IMR-90 (cell line): ENCODE measurements around the gene NEXN. TPM values are rescaled to one million over a fixed set of nuclear protein-coding genes. Genes with fewer than 3 reads are reported as not detected.

Experiments used
- ATAC-seq: fragments of 200-7000 bp; cut with Tn5 transposase; 2 replicates; pipeline ENCODE4 v1.9.1; 2020; ENCODE audit warnings: low read depth, mild to moderate bottlenecking, moderate library complexity
- BruUV-seq: library from RNA; stranded (reverse); fragments of 400-500 nt; replicated peaks from 2 replicates; lab custom pipeline; 2021; lab: Mats Ljungman, UMichigan
- CTCF ChIA-PET: fragments of 300-600 bp; formaldehyde crosslinking; extraction: SDS; loops from one replicate; lab custom pipeline; 2021; ENCODE audit warnings: antibody characterized with exemption; lab: Yijun Ruan, JAX
- POLR2A ChIA-PET: fragments of 300-600 bp; sonication (Branson Sonifier 250); formaldehyde crosslinking; loops from one replicate; lab custom pipeline; 2022; ENCODE audit warnings: antibody characterized with exemption; ENCODE audit not compliant: unreplicated experiment; lab: Charles Lee
- DNase-seq: peaks from one replicate; pipeline ENCODE4 v3.0.0; 2013
- H2AFZ ChIP-seq: replicated peaks from 2 replicates; pipeline ENCODE3; 2013; ENCODE audit warnings: low read length, mild to moderate bottlenecking; ENCODE audit not compliant: poor library complexity
- H2AK5ac ChIP-seq: 2 replicates; pipeline ENCODE4 v1.6.1; 2013; ENCODE audit warnings: low read depth, low read length, inconsistent platforms
- H2AK9ac ChIP-seq: replicated peaks from 2 replicates; pipeline ENCODE3; 2013; ENCODE audit warnings: mild to moderate bottlenecking, low read depth, low read length, moderate library complexity; ENCODE audit not compliant: poor library complexity
- H2BK120ac ChIP-seq: 2 replicates; pipeline ENCODE4 v1.6.1; 2013; ENCODE audit warnings: low read depth, low read length, inconsistent platforms
- H2BK15ac ChIP-seq: 3 replicates; pipeline ENCODE4 v1.6.1; 2013; ENCODE audit warnings: low read depth, low read length, inconsistent platforms
- H2BK20ac ChIP-seq: 2 replicates; pipeline ENCODE4 v1.6.1; 2013; ENCODE audit warnings: low read depth, mild to moderate bottlenecking, inconsistent platforms, low read length, moderate library complexity
- H2BK5ac ChIP-seq: 2 replicates; pipeline ENCODE4 v1.6.1; 2013; ENCODE audit warnings: mild to moderate bottlenecking, low read depth, low read length, inconsistent platforms; ENCODE audit not compliant: poor library complexity, severe bottlenecking
- H3K14ac ChIP-seq: replicated peaks from 2 replicates; pipeline ENCODE4 v1.6.1; 2013; ENCODE audit warnings: low read depth, low read length, inconsistent platforms
- H3K18ac ChIP-seq: 2 replicates; pipeline ENCODE4 v1.6.1; 2013; ENCODE audit warnings: low read depth, low read length, control low read depth
- H3K23ac ChIP-seq: 2 replicates; pipeline ENCODE4 v1.6.1; 2013; ENCODE audit warnings: low read depth, low read length, inconsistent platforms
- H3K27ac ChIP-seq: 2 replicates; pipeline ENCODE4 v1.5.1; 2013; ENCODE audit warnings: mild to moderate bottlenecking, control low read depth, low read length; ENCODE audit not compliant: insufficient read depth
- H3K27me3 ChIP-seq: 2 replicates; pipeline ENCODE4 v1.6.1; 2013; ENCODE audit warnings: low read length; ENCODE audit not compliant: control insufficient read depth, insufficient read depth
- H3K36me3 ChIP-seq: 2 replicates; pipeline ENCODE4 v1.6.1; 2013; ENCODE audit warnings: low read length, mixed read lengths; ENCODE audit not compliant: control insufficient read depth, insufficient read depth
- H3K4ac ChIP-seq: 2 replicates; pipeline ENCODE4 v1.6.1; 2013; ENCODE audit warnings: low read depth, low read length, inconsistent platforms
- H3K4me1 ChIP-seq: 2 replicates; pipeline ENCODE4 v1.6.1; 2013; ENCODE audit warnings: low read length, mixed read lengths; ENCODE audit not compliant: control insufficient read depth, insufficient read depth
- H3K4me2 ChIP-seq: 2 replicates; pipeline ENCODE4 v1.6.1; 2013; ENCODE audit warnings: low read depth, mild to moderate bottlenecking, control low read depth, low read length, moderate library complexity
- H3K4me3 ChIP-seq: 2 replicates; pipeline ENCODE4 v1.5.1; 2013; ENCODE audit warnings: low read depth, mild to moderate bottlenecking, control low read depth, low read length, moderate library complexity; ENCODE audit not compliant: insufficient read depth
- H3K56ac ChIP-seq: 2 replicates; pipeline ENCODE4 v1.6.1; 2013; ENCODE audit warnings: low read length, inconsistent platforms; ENCODE audit not compliant: insufficient read depth; ENCODE audit errors: extremely low read depth
- H3K79me1 ChIP-seq, 2 experiments: 2 replicates each; pipeline ENCODE4 v1.6.1; 2013; ENCODE audit warnings: low read length in 2 of 2, inconsistent platforms in 1 of 2, low read depth in 1 of 2
- H3K9ac ChIP-seq: 2 replicates; pipeline ENCODE4 v1.6.1; 2013; ENCODE audit warnings: low read depth, low read length, control low read depth
- H3K9me1 ChIP-seq: 2 replicates; pipeline ENCODE4 v1.6.1; 2013; ENCODE audit warnings: low read length, inconsistent platforms; ENCODE audit not compliant: insufficient read depth
- H3K9me3 ChIP-seq: 2 replicates; pipeline ENCODE4 v1.6.1; 2013; ENCODE audit warnings: low read length; ENCODE audit not compliant: control insufficient read depth, insufficient read depth
- H4K20me1 ChIP-seq: 2 replicates; pipeline ENCODE4 v1.6.1; 2013; ENCODE audit warnings: low read length, inconsistent platforms; ENCODE audit not compliant: insufficient read depth
- H4K5ac ChIP-seq: 2 replicates; pipeline ENCODE4 v1.6.1; 2013; ENCODE audit warnings: mild to moderate bottlenecking, low read depth, low read length, control low read depth
- H4K8ac ChIP-seq, 2 experiments: 2 replicates each; pipeline ENCODE4 v1.6.1; 2013; ENCODE audit warnings: low read depth in 2 of 2, low read length in 2 of 2, control low read depth in 1 of 2, inconsistent platforms in 1 of 2
- H4K91ac ChIP-seq: 2 replicates; pipeline ENCODE4 v1.6.1; 2013; ENCODE audit warnings: low read depth, low read length, inconsistent platforms; ENCODE audit not compliant: insufficient read depth
- MAFK ChIP-seq: IDR thresholded peaks from 2 replicates; pipeline ENCODE4 v1.6.1; 2012; ENCODE audit warnings: low read depth, low read length, improper control_type of control experiment
- WGBS, 2 experiments: methylation state at CpG; one replicate each; pipeline versions ENCODE4 v1.1.5 to v1.1.7; 2013; ENCODE audit warnings: missing lambda C conversion rate in 2 of 2; ENCODE audit not compliant: insufficient read length in 1 of 2; ENCODE audit errors: extremely low coverage in 2 of 2; 5-methylcytosine and 5-hydroxymethylcytosine counted together
- dilution Hi-C: fragments of 300-500 bp; cut with HindIII; formaldehyde crosslinking; loops from one replicate; pipeline ENCODE4 v1.14.3; 2018; ENCODE audit warnings: low sequenced_read_pairs; ENCODE audit not compliant: unreplicated experiment
- in situ Hi-C: fragments of 300-500 bp; cut with MboI; formaldehyde crosslinking; loops from 3 replicates; pipeline ENCODE4 v1.14.3; 2019; ENCODE audit warnings: low sequenced_read_pairs, inconsistent platforms, mixed read lengths
- intact Hi-C: fragments of 100-400 bp; cut with micrococcal nuclease; formaldehyde crosslinking; loops from 2 replicates; pipeline ENCODE4 v1.10.0; 2022
- polyA plus RNA-seq, 3 experiments: library from polyadenylated mRNA; depleted of rRNA; stranded (reverse); fragments of >200 nt; gene quantifications; 2 replicates each; pipeline ENCODE4 v1.2.3, GENCODE V29; 2012; ENCODE audit warnings: low replicate concordance in 1 of 3
- total RNA-seq: library from RNA; depleted of rRNA; stranded (reverse); fragments of >200 nt; gene quantifications from 2 replicates; pipeline ENCODE4 v1.2.3, GENCODE V29; 2012
- TF ChIP-seq, protein P1 (sequence below): fragments of 150-350 bp; IDR thresholded peaks from 2 replicates; pipeline ENCODE4 v1.6.1; 2017; ENCODE audit warnings: mild to moderate bottlenecking, antibody characterized with exemption, low read length, low read depth

Gene NEXN
- total and polyA plus RNA-seq, 2 of the 4 experiments (the other 2 are of a cell fraction): 5.2 to 16.1 TPM

DNA sequence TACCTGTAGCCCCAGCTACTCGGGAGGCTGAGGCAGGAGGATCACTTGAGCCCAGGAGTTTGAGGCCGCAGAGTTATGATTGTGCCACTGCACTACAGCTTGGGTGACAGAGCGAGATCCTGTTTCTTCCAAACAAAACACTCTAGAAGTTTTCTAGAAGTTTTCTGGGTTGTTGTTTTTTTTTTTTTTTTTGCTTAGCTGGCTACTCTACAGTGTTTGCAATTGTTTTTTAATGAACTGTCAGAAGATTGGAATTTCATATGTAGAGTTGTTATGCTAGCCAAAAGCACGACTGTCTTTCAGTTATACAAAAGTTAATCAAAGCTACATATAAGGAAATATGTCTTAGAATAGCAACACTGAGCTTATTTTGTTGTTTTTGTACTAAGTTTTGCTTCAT lies 30.9 kb upstream of the NEXN start:
- peak; percentile 49 for TF ChIP-seq MAFK
- TF ChIP-seq, protein P1, sequence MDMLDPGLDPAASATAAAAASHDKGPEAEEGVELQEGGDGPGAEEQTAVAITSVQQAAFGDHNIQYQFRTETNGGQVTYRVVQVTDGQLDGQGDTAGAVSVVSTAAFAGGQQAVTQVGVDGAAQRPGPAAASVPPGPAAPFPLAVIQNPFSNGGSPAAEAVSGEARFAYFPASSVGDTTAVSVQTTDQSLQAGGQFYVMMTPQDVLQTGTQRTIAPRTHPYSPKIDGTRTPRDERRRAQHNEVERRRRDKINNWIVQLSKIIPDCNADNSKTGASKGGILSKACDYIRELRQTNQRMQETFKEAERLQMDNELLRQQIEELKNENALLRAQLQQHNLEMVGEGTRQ: no peak
- intact Hi-C loops (no loop called here), in situ Hi-C loops (no loop called here), dilution Hi-C loops (no loop called here)
- no TSS peak for BruUV-seq
- Histone ChIP-seq H3K36me3 (peaks cover 2% of the 10 kb centered on the region; the same call in 1 of the 2 replicates), H3K4me1 (peaks cover 2% of the 10 kb centered on the region; the same call in 1 of the 2 replicates), H3K4me2 (no peak overlapping the region), H2AK9ac (no peak overlapping the region), H3K4ac (no peak overlapping the region), H3K23ac (no peak overlapping the region), H3K9me3 (peaks cover 2% of the 10 kb centered on the region; the same call in 1 of the 2 replicates), H2BK5ac (no peak overlapping the region), H2BK15ac (no peak overlapping the region), H3K79me1 (peaks cover 9 to 26% of the 10 kb centered on the region in 2 experiments; a peak in 3 of 4 replicates), H3K4me3 (no peak overlapping the region), H2AFZ (no peak overlapping the region), H4K5ac (no peak overlapping the region), H3K9me1 (no peaks in the 10 kb centered on the region; the same call in 1 of the 2 replicates), H3K9ac (no peak overlapping the region), H4K91ac (no peak overlapping the region), H3K18ac (no peak overlapping the region), H3K27me3 (no peaks in the 10 kb centered on the region), H3K56ac (no peak overlapping the region), H4K8ac (no peak overlapping the region), H3K27ac (peak overlapping the region; percentile 63; the same call in 1 of the 2 replicates), H2BK120ac (no peak overlapping the region), H4K20me1 (no peaks in the 10 kb centered on the region), H3K14ac (no peak overlapping the region), H2AK5ac (0 out of 2 replicates have a peak overlapping the region, but pooled peaks have one; percentile 70), H2BK20ac (no peak overlapping the region)
- ChIA-PET CTCF (interaction anchor here (0.6 kb wide), 1 partner anchor 60 kb away, joined by 3 read pairs; no protein-coding TSS in a partner anchor), POLR2A (interaction anchor here (0.6 kb wide), 1 partner anchor 54 kb away, joined by 3 read pairs; no protein-coding TSS in a partner anchor)
- WGBS, 2 experiments: no CpG with 5 or more reads among the region's 4 CpGs
- peak; percentile 57 for DNase-seq
- peak; percentile 71 for ATAC-seq
